Stomach smooth muscle (tissue), 2 donors: ENCODE results near the gene CTU2.

Source experiments
- H3K27ac ChIP-seq: one replicate; pipeline ENCODE4 v1.7.0; 2013; ENCODE audit warnings: mild to moderate bottlenecking, low read length, inconsistent platforms
- H3K27me3 ChIP-seq, 2 donors: one replicate each; pipeline ENCODE4 v1.7.0; 2013; ENCODE audit warnings: low read length in 2 of 2; ENCODE audit not compliant: insufficient read depth in 2 of 2, control insufficient read depth in 1 of 2
- H3K36me3 ChIP-seq, 2 donors: one replicate each; pipeline ENCODE4 v1.7.0; 2013; ENCODE audit warnings: low read length in 2 of 2; ENCODE audit not compliant: control insufficient read depth in 2 of 2, insufficient read depth in 2 of 2
- H3K4me1 ChIP-seq: one replicate; pipeline ENCODE4 v1.7.0; 2013; ENCODE audit warnings: low read length; ENCODE audit not compliant: control insufficient read depth, insufficient read depth
- H3K4me3 ChIP-seq, 2 donors: one replicate each; pipeline ENCODE4 v1.7.0; 2013; ENCODE audit warnings: low read length in 2 of 2
- H3K9ac ChIP-seq, 2 donors: one replicate each; pipeline ENCODE4 v1.7.0; 2013; ENCODE audit warnings: low read length in 2 of 2, mild to moderate bottlenecking in 1 of 2
- H3K9me3 ChIP-seq, 2 donors: one replicate each; pipeline ENCODE4 v1.7.0; 2013; ENCODE audit warnings: low read length in 2 of 2; ENCODE audit not compliant: control insufficient read depth in 2 of 2
- donor health status: healthy.
- donor health status: Pancreatic carcinoma.

The CTU2 gene

DNA sequence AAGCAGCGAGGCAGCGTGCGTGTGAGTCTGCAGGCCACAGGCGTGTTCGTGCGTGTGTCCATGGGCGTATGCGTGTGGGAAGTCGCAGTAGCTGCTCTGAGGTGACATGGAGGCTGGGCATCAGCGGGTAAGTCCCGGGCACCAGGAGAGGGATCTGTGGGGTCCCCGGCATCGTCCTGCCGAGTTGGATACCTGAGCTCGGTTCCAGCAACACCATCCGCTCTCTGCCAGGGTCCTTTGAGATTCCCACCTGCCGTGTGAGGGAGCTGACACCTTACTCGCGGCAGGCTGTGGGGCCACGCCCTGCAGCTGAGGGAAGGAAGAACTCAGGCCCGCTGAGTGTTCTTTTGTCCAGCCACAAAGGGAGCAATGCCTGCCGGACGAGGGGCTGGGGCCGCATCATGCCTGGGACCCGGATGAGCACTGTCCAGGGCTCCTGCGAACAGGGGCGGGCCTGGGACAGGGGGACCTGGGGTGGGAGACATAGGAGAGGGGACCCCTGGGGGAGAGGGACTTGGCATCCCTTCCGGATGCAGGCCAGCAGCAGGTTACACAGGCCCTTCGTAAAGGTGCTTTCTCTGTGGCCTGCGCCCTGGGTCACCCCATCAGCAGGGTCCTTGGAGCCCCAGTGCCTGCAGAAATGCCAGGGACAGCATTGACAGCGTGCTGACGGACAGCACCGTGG lies 15.0 kb upstream of the CTU2 start:
- Histone ChIP-seq H3K27me3 (peaks cover 36 to 41% of the 10 kb centered on the region in 2 donors), H3K9me3 (no peaks in the 10 kb centered on the region), H3K4me1 (peaks cover 7% of the 10 kb centered on the region), H3K27ac (no peak overlapping the region), H3K36me3 (no peaks in the 10 kb centered on the region), H3K4me3 (no peak overlapping the region), H3K9ac (no peak overlapping the region)

DNA sequence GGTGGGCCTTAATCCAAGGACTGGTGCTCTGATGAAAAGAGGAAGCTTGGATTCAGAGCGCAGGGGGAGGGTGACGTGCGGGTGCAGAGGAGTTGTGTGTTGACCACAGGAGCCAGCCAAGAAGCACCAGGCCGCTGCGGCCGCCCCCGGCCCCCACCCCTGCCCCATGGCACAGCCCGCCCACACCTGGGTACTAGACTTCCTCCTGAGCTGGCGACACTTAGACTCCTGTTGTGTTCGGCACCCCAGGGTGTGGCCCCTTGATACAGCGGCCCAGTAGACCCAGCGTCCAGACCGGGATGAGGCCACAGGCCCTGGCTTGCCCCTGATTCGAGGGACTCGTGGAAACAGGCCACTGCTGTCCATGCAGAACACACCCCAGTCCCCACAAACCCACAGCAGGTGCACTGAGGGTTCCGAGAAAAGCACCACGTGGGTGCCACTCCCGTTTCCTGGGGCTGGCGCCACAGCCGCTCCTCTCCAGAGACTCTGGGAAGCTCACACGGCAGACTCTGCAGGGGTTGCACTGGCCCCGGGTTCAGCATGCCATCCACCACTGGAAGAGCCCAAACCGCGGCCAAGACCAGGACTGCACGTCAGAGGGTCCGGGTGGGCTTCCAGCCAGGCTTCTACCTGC lies 14.3 kb upstream of the CTU2 start:
- no peaks in the 10 kb centered on the region for H3K4me1 ChIP-seq
- no peak overlapping the region for H3K9ac ChIP-seq
- no peak overlapping the region for H3K4me3 ChIP-seq
- no peaks in the 10 kb centered on the region for H3K36me3 ChIP-seq
- H3K27ac ChIP-seq, result no peak overlapping the region
- H3K9me3 ChIP-seq, result no peaks in the 10 kb centered on the region
- peaks cover 32 to 33% of the 10 kb centered on the region in 2 donors for H3K27me3 ChIP-seq

DNA sequence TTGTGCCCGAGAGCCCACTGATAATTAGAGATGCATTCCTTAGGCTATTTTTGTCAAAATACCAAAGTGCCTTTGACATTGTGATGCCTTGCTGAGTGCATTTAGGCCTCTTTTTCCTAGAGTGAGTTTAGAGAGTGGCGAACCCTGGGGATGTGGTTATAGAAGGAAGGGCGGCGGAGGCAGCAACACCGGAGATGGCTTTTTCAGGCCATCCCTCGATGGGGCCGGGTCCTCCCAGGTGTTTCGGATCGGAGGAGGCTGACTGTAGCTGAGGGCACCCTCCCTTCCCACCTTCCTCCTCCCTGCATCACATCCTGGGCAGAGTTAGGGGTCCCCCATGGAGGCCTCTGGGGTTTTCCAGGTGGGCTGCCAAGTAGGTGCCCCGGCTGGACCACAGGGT lies 13.4 kb upstream of the CTU2 start:
- Histone ChIP-seq H3K4me3 (no peak overlapping the region), H3K27me3 (peaks cover 27% of the 10 kb centered on the region in 2 donors), H3K27ac (no peak overlapping the region), H3K36me3 (no peaks in the 10 kb centered on the region), H3K4me1 (no peaks in the 10 kb centered on the region), H3K9me3 (no peaks in the 10 kb centered on the region), H3K9ac (no peak overlapping the region)

DNA sequence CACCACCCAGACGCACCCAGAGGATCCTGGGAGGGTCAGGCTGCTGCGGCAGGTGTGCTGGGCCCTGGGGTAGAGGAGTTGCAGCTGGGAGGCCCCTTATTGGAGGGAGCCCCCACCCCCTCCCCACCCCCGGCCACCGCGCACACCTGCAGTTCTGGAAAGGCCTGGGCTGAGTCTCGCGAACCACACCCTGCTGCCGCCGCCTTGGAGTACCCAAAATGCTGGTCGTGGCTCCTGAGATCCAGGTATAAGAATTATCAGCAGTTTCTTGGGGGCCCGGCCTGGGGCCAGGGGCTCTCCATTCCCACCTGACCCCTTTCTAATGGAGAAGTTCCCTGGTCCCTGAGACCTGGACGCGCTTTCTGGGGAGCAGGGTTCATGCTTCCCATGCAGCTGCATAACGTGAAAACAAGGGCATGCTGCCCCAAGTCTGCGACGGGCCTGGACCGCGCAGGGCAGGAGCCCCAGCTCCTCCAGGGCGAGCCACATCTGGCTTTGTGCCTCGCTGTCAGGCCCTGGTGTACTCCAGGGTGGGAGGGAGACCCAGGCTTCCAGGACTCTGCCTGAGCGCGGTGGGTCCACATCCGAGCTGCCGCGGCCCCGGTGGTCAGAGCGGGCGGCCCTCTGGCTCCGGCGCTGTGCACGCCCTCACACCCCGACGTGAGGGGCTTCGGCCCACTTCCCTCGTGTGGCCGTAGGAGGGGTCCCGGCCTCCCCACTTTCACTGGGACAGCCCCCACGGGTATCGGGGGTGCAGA lies 12.7 kb upstream of the CTU2 start:
- H3K9ac ChIP-seq, result no peak overlapping the region
- peaks cover 20 to 21% of the 10 kb centered on the region in 2 donors for H3K27me3 ChIP-seq
- no peak overlapping the region for H3K27ac ChIP-seq
- no peaks in the 10 kb centered on the region for H3K4me1 ChIP-seq
- no peak overlapping the region for H3K4me3 ChIP-seq
- peaks cover 0 to 5% of the 10 kb centered on the region in 2 donors for H3K36me3 ChIP-seq
- no peaks in the 10 kb centered on the region for H3K9me3 ChIP-seq

- H3K27ac ChIP-seq, result no peak overlapping the region
- H3K4me3 ChIP-seq, result no peak overlapping the region
- H3K9me3 ChIP-seq, result no peaks in the 10 kb centered on the region
- peaks cover 0 to 7% of the 10 kb centered on the region in 2 donors for H3K36me3 ChIP-seq
- H3K4me1 ChIP-seq, result no peaks in the 10 kb centered on the region
- peaks cover 11 to 15% of the 10 kb centered on the region in 2 donors for H3K27me3 ChIP-seq
- H3K9ac ChIP-seq, result no peak overlapping the region
Measured at GRCh38 chr16:88694221-88695087, 11.8 kb upstream of the CTU2 start.

GRCh38 chr16:88695218-88695617 lies 11.1 kb upstream of the CTU2 start:
- Histone ChIP-seq H3K9ac (no peak overlapping the region), H3K27ac (no peak overlapping the region), H3K4me1 (peaks cover 5% of the 10 kb centered on the region), H3K9me3 (no peaks in the 10 kb centered on the region), H3K4me3 (no peak overlapping the region), H3K36me3 (peaks cover 4 to 10% of the 10 kb centered on the region in 2 donors), H3K27me3 (peaks cover 6 to 10% of the 10 kb centered on the region in 2 donors)

- H3K9me3 ChIP-seq, result no peaks in the 10 kb centered on the region
- no peak overlapping the region for H3K9ac ChIP-seq
- H3K4me3 ChIP-seq, result no peak overlapping the region
- H3K27ac ChIP-seq, result no peak overlapping the region
- H3K36me3 ChIP-seq, result peaks cover 4 to 10% of the 10 kb centered on the region in 2 donors
- peaks cover 6% of the 10 kb centered on the region for H3K4me1 ChIP-seq
- H3K27me3 ChIP-seq, result peaks cover 3 to 6% of the 10 kb centered on the region in 2 donors
Measured at GRCh38 chr16:88695753-88696152, 10.6 kb upstream of the CTU2 start.

DNA sequence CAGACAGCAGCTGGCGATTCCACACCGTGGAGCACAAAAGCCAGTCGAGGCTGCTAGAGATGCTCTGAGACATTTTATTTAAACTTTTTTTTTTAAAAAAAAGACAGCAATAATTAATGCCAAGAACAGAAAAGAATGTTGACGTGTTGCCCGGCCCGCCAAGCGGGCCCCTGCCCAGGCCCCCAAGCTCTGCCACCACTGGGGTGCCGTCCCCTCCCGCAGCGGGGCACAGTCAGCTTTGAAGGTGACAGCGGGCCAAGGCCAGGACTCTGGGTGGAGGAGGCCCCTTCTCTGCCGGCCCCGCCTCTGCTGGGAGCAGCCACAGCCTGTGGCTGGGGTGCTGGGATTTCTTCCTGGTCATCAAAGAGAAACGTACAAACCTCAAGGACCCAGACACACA lies 9.9 kb upstream of the CTU2 start:
- no peaks in the 10 kb centered on the region for H3K9me3 ChIP-seq
- peaks cover 4 to 10% of the 10 kb centered on the region in 2 donors for H3K36me3 ChIP-seq
- H3K4me1 ChIP-seq, result peaks cover 10% of the 10 kb centered on the region
- H3K4me3 ChIP-seq, result no peak overlapping the region
- no peak overlapping the region for H3K9ac ChIP-seq
- H3K27me3 ChIP-seq, result peaks cover 2% of the 10 kb centered on the region in 2 donors
- no peak overlapping the region for H3K27ac ChIP-seq

- H3K4me3 ChIP-seq, result no peak overlapping the region
- no peak overlapping the region for H3K9ac ChIP-seq
- H3K27ac ChIP-seq, result no peak overlapping the region
- H3K27me3 ChIP-seq, result no peaks in the 10 kb centered on the region
- H3K4me1 ChIP-seq, result peaks cover 10% of the 10 kb centered on the region
- no peaks in the 10 kb centered on the region for H3K9me3 ChIP-seq
- H3K36me3 ChIP-seq, result peaks cover 5 to 10% of the 10 kb centered on the region in 2 donors
Measured at GRCh38 chr16:88697116-88697830, 9.0 kb upstream of the CTU2 start.
